NCI-H2029 (cell line): ENCODE results near the gene LTB4R2.
"Not testable (repeated sequence)": the region's sequence is repeated elsewhere in the genome, so short reads cannot be mapped to it uniquely, and the experiment has no call there.

Source experiments
- DNase-seq: peaks from one replicate; lab custom pipeline; 2025; lab: John Stamatoyannopoulos, UW

The LTB4R2 gene

GRCh38 chr14:24321212-24321975 is 11.5 kb downstream of the LTB4R2 start:
- DNase-seq: no peak

- no peak for DNase-seq
These were observed 12.7 kb downstream of the LTB4R2 start for GRCh38 chr14:24322672-24323071.

- no peak for DNase-seq
These were observed 13.4 kb downstream of the LTB4R2 start for GRCh38 chr14:24323341-24323740.

GRCh38 chr14:24324024-24324423 is 14.1 kb downstream of the LTB4R2 start:
- DNase-seq: no peak

GRCh38 chr14:24325041-24325530 is 15.1 kb downstream of the LTB4R2 start:
- no peak for DNase-seq

GRCh38 chr14:24325963-24326362 is 16.0 kb downstream of the LTB4R2 start:
- no peak for DNase-seq

- DNase-seq: no peak
These were observed 17.4 kb downstream of the LTB4R2 start for GRCh38 chr14:24327303-24327702.

- DNase-seq: not testable (repeated sequence)
These were observed 18.0 kb downstream of the LTB4R2 start for GRCh38 chr14:24327914-24328313.

GRCh38 chr14:24329073-24329663 is 19.2 kb downstream of the LTB4R2 start:
- DNase-seq: no peak

- DNase-seq: no peak
These were observed 19.8 kb downstream of the LTB4R2 start for GRCh38 chr14:24329736-24330135.

GRCh38 chr14:24330973-24331674 is 21.2 kb downstream of the LTB4R2 start:
- no peak for DNase-seq

GRCh38 chr14:24331731-24332267 is 21.9 kb downstream of the LTB4R2 start:
- no peak for DNase-seq

GRCh38 chr14:24332268-24332993 is 22.5 kb downstream of the LTB4R2 start:
- DNase-seq: peak; percentile 77

- no peak for DNase-seq
These were observed 24.7 kb downstream of the LTB4R2 start, which contains the start of gene ADCY4 for GRCh38 chr14:24334431-24335291. TSS of gene ADCY4 (minus strand) at chr14:24335071. CDS start at chr14:24334652, 419 bp downstream.

GRCh38 chr14:24335461-24336171 is 25.7 kb downstream of the LTB4R2 start:
- no peak for DNase-seq

GRCh38 chr14:24337144-24337823 is 27.3 kb downstream of the LTB4R2 start:
- no peak for DNase-seq

- DNase-seq: no peak
These were observed 27.9 kb downstream of the LTB4R2 start for GRCh38 chr14:24337824-24338175.

- DNase-seq: no peak
These were observed 28.9 kb downstream of the LTB4R2 start for GRCh38 chr14:24338843-24339242.

GRCh38 chr14:24339284-24340151 is 29.6 kb downstream of the LTB4R2 start, which contains the start of gene RIPK3:
TSS of gene RIPK3 (minus strand) at chr14:24339991. CDS start at chr14:24339826, 165 bp downstream.
- DNase-seq: no peak
